ENCODE results near the gene CSF1.
"Not testable (repeated sequence)": the region's sequence is repeated elsewhere in the genome, so short reads cannot be mapped to it uniquely, and the experiment has no call there.

Gene CSF1

GRCh38 chr1:109935451-109935900 lies 24.8 kb downstream of the CSF1 start:
- DNase-seq (ENCODE audit: low spot score), result peak; percentile 83
- peak; percentile 83 for FAIRE-seq

- DNase-seq (ENCODE audit: low spot score), result no peak
- FAIRE-seq, result no peak
Measured at GRCh38 chr1:109937738-109938137, 27.1 kb downstream of the CSF1 start.

- DNase-seq (ENCODE audit: low spot score), result no peak
- FAIRE-seq, result no peak
Measured at GRCh38 chr1:109938556-109938955, 27.9 kb downstream of the CSF1 start.

GRCh38 chr1:109942434-109942833 lies 31.8 kb downstream of the CSF1 start:
- no peak for DNase-seq (ENCODE audit: low spot score)
- FAIRE-seq, result no peak

GRCh38 chr1:109944541-109944940 lies 33.9 kb downstream of the CSF1 start:
- FAIRE-seq, result no peak
- DNase-seq (ENCODE audit: low spot score), result no peak

- DNase-seq (ENCODE audit: low spot score) (no peak), FAIRE-seq (no peak)
Measured at GRCh38 chr1:109946511-109946910, 35.9 kb downstream of the CSF1 start.

- DNase-seq (ENCODE audit: low spot score) (no peak), FAIRE-seq (no peak)
Measured at GRCh38 chr1:109947582-109948284, 37.1 kb downstream of the CSF1 start.

GRCh38 chr1:109948285-109948630 lies 37.6 kb downstream of the CSF1 start:
- DNase-seq (ENCODE audit: low spot score), result no peak
- FAIRE-seq, result no peak

GRCh38 chr1:109950038-109950437 lies 39.4 kb downstream of the CSF1 start:
- no peak for FAIRE-seq
- DNase-seq (ENCODE audit: low spot score), result no peak

GRCh38 chr1:109950509-109950908 lies 39.9 kb downstream of the CSF1 start:
- DNase-seq (ENCODE audit: low spot score), result no peak
- no peak for FAIRE-seq

- not testable (repeated sequence) for FAIRE-seq; DNase-seq (ENCODE audit: low spot score)
Measured at GRCh38 chr1:109951501-109951900, 40.9 kb downstream of the CSF1 start.

- DNase-seq (ENCODE audit: low spot score) (no peak), FAIRE-seq (no peak)
Measured at GRCh38 chr1:109954041-109954512, 43.4 kb downstream of the CSF1 start.

- DNase-seq (ENCODE audit: low spot score), result no peak
- no peak for FAIRE-seq
Measured at GRCh38 chr1:109959632-109959973, 49.0 kb downstream of the CSF1 start.

- peak; percentile 78 for DNase-seq (ENCODE audit: low spot score)
- peak; percentile 40 for FAIRE-seq
Measured at GRCh38 chr1:109959974-109960744, 49.5 kb downstream of the CSF1 start.

GRCh38 chr1:109960745-109961094 lies 50.1 kb downstream of the CSF1 start:
- DNase-seq (ENCODE audit: low spot score), result no peak
- no peak for FAIRE-seq

- FAIRE-seq, result no peak
- DNase-seq (ENCODE audit: low spot score), result no peak
Measured at GRCh38 chr1:109963864-109964263, 53.2 kb downstream of the CSF1 start.

GRCh38 chr1:109969146-109969829 lies 58.6 kb downstream of the CSF1 start:
- FAIRE-seq (peak; percentile 24), DNase-seq (ENCODE audit: low spot score) (no peak)

- DNase-seq (ENCODE audit: low spot score) (no peak), FAIRE-seq (no peak)
Measured at GRCh38 chr1:109969907-109970306, 59.3 kb downstream of the CSF1 start.

- no peak for FAIRE-seq
Measured at GRCh38 chr1:109971559-109971958, 60.9 kb downstream of the CSF1 start.

GRCh38 chr1:109974191-109974590 lies 63.5 kb downstream of the CSF1 start:
- DNase-seq (ENCODE audit: low spot score) (no peak), FAIRE-seq (no peak)

More at GRCh38 chr1:109971559-109971958, 60.9 kb downstream of the CSF1 start:
- DNase-seq (ENCODE audit: low spot score), result no peak

GRCh38 chr1:109975718-109976117 lies 65.1 kb downstream of the CSF1 start:
- peak; percentile 93 for FAIRE-seq
- DNase-seq (ENCODE audit: low spot score), result peak; percentile 95

- no peak for DNase-seq (ENCODE audit: low spot score)
- no peak for FAIRE-seq
Measured at GRCh38 chr1:109976762-109977161, 66.1 kb downstream of the CSF1 start.

Data from RCC 7860 (cell line).